Activated B cell treated with CpG ODN at 0.5 μM for 24 hours (primary cell): ENCODE data around the gene KCNJ4. TPM values are rescaled to one million over a fixed set of nuclear protein-coding genes. Genes with fewer than 3 reads are reported as not detected.
A peak's percentile ranks its signal among the peaks of the same experiment; 100 is the strongest.

Experiments used
- ATAC-seq: fragments of 200-7000 bp; cut with Tn5 transposase; one replicate; pipeline ENCODE4 v1.10.0; 2021; ENCODE audit warnings: low read depth, mild to moderate bottlenecking, moderate library complexity
- CTCF ChIA-PET: fragments of 350-600 bp; sonication (Branson Sonifier 250); formaldehyde crosslinking; loops from one replicate; lab custom pipeline; 2021; ENCODE audit warnings: antibody characterized with exemption; lab: Charles Lee
- POLR2A ChIA-PET: fragments of 350-600 bp; sonication (Branson Sonifier 250); formaldehyde crosslinking; loops from one replicate; lab custom pipeline; 2021; ENCODE audit warnings: antibody characterized with exemption; lab: Charles Lee
- DNase-seq: peaks from one replicate; pipeline ENCODE4 v3.0.0; 2022
- H3K27ac Mint-ChIP-seq: one replicate; pipeline ENCODE4 v1.8.0; 2020; ENCODE audit warnings: mixed read lengths
- H3K27me3 Mint-ChIP-seq: one replicate; pipeline ENCODE4 v1.8.0; 2021; ENCODE audit warnings: mixed read lengths
- H3K36me3 Mint-ChIP-seq: one replicate; pipeline ENCODE4 v1.8.0; 2021; ENCODE audit warnings: low read depth, mixed read lengths
- H3K4me1 Mint-ChIP-seq: one replicate; pipeline ENCODE4 v1.8.0; 2021; ENCODE audit warnings: mixed read lengths
- H3K4me3 Mint-ChIP-seq: one replicate; pipeline ENCODE4 v1.8.0; 2020; ENCODE audit warnings: mild to moderate bottlenecking, mixed read lengths
- H3K9me3 Mint-ChIP-seq: one replicate; pipeline ENCODE4 v1.8.0; 2020; ENCODE audit warnings: mixed read lengths
- CTCF ChIP-seq: fragments of 200-600 bp; IDR thresholded peaks from one replicate; pipeline ENCODE4 v1.8.0; 2022; ENCODE audit warnings: antibody characterized with exemption, mild to moderate bottlenecking
- intact Hi-C: fragments of 100-400 bp; cut with micrococcal nuclease; formaldehyde crosslinking; loops from one replicate; pipeline ENCODE4 v1.15.1; 2024
- total RNA-seq: library from RNA; stranded (reverse); gene quantifications from 2 replicates; pipeline ENCODE4 v1.2.3, GENCODE V29; 2022

The KCNJ4 gene
- total RNA-seq, 1 donor from 2014 or later = not detected

DNA sequence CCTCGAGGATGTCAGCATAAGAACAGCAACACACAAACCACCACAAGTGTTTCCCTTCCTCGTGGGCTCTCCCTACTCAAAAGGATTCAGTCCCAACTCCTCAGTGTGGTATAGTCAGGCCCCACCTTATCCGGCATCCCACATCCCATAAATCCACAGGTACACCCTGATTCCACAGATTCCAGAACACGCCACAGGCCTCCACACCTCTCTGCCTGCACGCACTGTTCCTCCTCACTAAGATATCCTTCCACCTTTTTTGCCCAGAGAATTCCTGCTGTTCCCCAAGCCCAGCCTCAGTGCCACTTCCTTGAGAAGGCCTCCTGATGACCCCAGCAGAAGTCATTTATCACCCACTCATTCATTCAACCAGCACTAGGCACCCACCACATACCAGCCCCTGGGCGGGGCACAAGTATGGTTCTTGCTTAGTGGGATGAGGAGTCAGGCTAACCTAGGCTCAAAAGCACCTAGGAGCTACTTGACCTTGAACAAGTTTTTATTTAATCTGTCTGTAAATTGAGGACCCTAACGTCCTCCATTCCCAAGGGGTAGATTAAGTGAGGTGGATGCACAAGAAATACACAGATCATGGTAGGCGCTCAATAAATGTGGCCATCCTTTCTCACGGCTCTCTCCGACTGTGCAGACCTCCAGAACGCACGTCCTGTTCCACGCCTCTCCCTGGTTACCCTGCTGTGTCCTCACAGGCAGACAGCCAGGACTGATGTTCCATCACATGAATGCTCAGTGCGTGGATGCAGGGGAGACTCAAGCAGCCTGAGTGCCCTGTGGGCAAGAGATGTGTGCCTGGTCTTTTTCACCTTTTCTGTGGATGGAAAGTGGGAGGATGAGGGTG, 2.1 kb upstream of the KCNJ4 start:
- Mint-ChIP-seq H3K9me3 (no peaks in the 10 kb centered on the region), H3K36me3 (no peaks in the 10 kb centered on the region), H3K27me3 (peaks cover 71% of the 10 kb centered on the region), H3K4me3 (peak overlapping the region; percentile 56), H3K4me1 (peaks cover 22% of the 10 kb centered on the region), H3K27ac (peak overlapping the region; percentile 36)
- TF ChIP-seq CTCF = no peak
- POLR2A ChIA-PET = no interaction called here
- intact Hi-C loops = no loop called here
- CTCF ChIA-PET = no interaction called here
- ATAC-seq (no peak), DNase-seq (no peak)

GRCh38 chr22:38456272-38456835, 1.4 kb upstream of the KCNJ4 start:
- no peak for DNase-seq
- peak overlapping the region; percentile 75 for H3K4me3 Mint-ChIP-seq
- no peak overlapping the region for H3K27ac Mint-ChIP-seq
- H3K4me1 Mint-ChIP-seq = peaks cover 19% of the 10 kb centered on the region
- peaks cover 70% of the 10 kb centered on the region for H3K27me3 Mint-ChIP-seq
- CTCF ChIA-PET = no interaction called here
- ATAC-seq = no peak
- no peaks in the 10 kb centered on the region for H3K36me3 Mint-ChIP-seq
- H3K9me3 Mint-ChIP-seq = no peaks in the 10 kb centered on the region
- POLR2A ChIA-PET = no interaction called here
- no peak for TF ChIP-seq CTCF
- intact Hi-C loops = no loop called here

DNA sequence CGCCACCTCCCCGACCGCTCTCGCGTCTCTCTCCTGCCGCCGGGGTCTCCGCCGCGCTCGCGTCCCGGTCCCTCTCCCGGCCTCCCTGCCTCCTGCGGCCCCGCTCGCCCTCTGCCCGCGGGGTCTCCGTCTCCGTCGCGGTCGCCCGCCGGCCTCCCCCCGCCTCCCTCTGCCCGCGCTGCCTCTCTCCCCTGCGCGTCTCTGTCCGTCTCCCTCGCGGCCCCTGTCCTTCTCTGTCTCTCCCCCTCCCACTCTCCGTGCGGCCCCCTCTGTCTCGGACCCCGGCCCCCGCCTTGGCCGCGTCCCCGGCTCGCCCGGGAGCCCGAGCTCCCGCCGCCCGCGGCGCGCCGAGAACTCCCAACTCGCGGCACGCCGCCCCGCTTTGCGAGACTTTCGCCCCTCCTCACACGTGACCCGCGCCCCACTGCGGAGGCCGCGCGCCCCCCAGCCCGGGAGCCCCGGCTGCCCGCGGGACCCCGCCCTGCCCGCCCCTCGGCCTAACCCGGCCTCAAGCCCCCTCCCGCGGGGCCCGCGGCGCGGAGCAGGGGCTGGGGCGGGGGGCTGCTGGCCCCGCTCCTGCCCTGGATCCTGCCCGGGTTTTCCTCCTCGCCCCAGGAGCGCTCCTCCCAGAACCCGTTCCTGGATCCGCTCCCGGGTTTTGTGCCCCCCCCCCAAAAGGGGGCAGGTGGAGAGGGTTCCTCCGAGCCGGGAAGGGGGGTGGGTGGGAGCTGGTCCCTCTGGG, 702 bp upstream of the KCNJ4 start:
- no peak overlapping the region for H3K27ac Mint-ChIP-seq
- DNase-seq = no peak
- ChIA-PET CTCF (no interaction called here), POLR2A (no interaction called here)
- TF ChIP-seq CTCF = no peak
- peak overlapping the region; percentile 75 for H3K4me3 Mint-ChIP-seq
- peaks cover 70% of the 10 kb centered on the region for H3K27me3 Mint-ChIP-seq
- no peaks in the 10 kb centered on the region for H3K9me3 Mint-ChIP-seq
- peaks cover 19% of the 10 kb centered on the region for H3K4me1 Mint-ChIP-seq
- no peaks in the 10 kb centered on the region for H3K36me3 Mint-ChIP-seq
- intact Hi-C loops = no loop called here
- ATAC-seq = no peak

GRCh38 chr22:38454353-38455075, 485 bp downstream of the KCNJ4 start:
- peaks cover 19% of the 10 kb centered on the region for H3K4me1 Mint-ChIP-seq

More at GRCh38 chr22:38454353-38455075, 485 bp downstream of the KCNJ4 start:
- POLR2A ChIA-PET = no interaction called here
- Mint-ChIP-seq H3K27ac (no peak overlapping the region), H3K4me3 (peak overlapping the region; percentile 86), H3K27me3 (peaks cover 76% of the 10 kb centered on the region), H3K9me3 (no peaks in the 10 kb centered on the region), H3K36me3 (no peaks in the 10 kb centered on the region)
- peak; percentile 38 for ATAC-seq
- intact Hi-C loops = no loop called here
- TF ChIP-seq CTCF = no peak
- no peak for DNase-seq
- CTCF ChIA-PET = no interaction called here
